ENCODE measurements around the gene SYT6.

Gene SYT6

GRCh38 chr1:114104949-114105348 lies 48.7 kb downstream of the SYT6 start:
- TF ChIP-seq, protein P1, sequence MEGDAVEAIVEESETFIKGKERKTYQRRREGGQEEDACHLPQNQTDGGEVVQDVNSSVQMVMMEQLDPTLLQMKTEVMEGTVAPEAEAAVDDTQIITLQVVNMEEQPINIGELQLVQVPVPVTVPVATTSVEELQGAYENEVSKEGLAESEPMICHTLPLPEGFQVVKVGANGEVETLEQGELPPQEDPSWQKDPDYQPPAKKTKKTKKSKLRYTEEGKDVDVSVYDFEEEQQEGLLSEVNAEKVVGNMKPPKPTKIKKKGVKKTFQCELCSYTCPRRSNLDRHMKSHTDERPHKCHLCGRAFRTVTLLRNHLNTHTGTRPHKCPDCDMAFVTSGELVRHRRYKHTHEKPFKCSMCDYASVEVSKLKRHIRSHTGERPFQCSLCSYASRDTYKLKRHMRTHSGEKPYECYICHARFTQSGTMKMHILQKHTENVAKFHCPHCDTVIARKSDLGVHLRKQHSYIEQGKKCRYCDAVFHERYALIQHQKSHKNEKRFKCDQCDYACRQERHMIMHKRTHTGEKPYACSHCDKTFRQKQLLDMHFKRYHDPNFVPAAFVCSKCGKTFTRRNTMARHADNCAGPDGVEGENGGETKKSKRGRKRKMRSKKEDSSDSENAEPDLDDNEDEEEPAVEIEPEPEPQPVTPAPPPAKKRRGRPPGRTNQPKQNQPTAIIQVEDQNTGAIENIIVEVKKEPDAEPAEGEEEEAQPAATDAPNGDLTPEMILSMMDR (conservative IDR thresholded peaks at IDR 0.05; ENCODE audit: low read depth, low read length), result no peak
- H3K4me3 ChIP-seq (ENCODE audit: low read depth, low read length), result no peak overlapping the region

GRCh38 chr1:114103992-114104391 lies 49.7 kb downstream of the SYT6 start:
- no peak for DNase-seq (ENCODE audit: low read depth)
- TF ChIP-seq, protein P1 (conservative IDR thresholded peaks at IDR 0.05; ENCODE audit: low read depth, low read length), result no peak
- H3K4me3 ChIP-seq (ENCODE audit: low read depth, low read length), result no peak overlapping the region

More at GRCh38 chr1:114104949-114105348, 48.7 kb downstream of the SYT6 start:
- DNase-seq (ENCODE audit: low read depth), result no peak

- TF ChIP-seq, protein P1 (conservative IDR thresholded peaks at IDR 0.05; ENCODE audit: low read depth, low read length), result no peak
- DNase-seq (ENCODE audit: low read depth), result no peak
- no peak overlapping the region for H3K4me3 ChIP-seq (ENCODE audit: low read depth, low read length)
Measured at GRCh38 chr1:114102136-114102535, 51.5 kb downstream of the SYT6 start.

DNA sequence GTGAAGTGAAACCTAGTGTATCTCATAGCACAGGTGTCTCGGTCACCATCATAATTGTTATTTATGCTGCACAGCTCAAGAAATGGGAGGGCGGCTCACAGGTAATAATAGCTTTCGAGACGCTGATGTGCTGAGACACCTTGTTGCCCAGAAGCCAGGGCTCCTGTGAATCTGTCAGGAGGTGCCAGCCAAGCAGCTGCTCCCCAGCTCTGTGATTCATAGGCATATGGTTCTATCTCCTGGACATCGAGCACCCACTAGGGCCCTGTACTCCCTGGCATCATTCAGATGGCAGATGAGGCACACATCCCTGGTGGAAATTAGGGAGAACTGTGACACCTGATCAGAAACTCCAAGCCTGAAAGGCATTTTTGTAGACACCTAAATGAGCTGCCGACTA lies 53.5 kb downstream of the SYT6 start:
- TF ChIP-seq, protein P1 (conservative IDR thresholded peaks at IDR 0.05; ENCODE audit: low read depth, low read length), result no peak

GRCh38 chr1:114099268-114099667 lies 54.4 kb downstream of the SYT6 start:
- H3K4me3 ChIP-seq (ENCODE audit: low read depth, low read length), result no peak overlapping the region
- no peak for DNase-seq (ENCODE audit: low read depth)
- TF ChIP-seq, protein P1 (conservative IDR thresholded peaks at IDR 0.05; ENCODE audit: low read depth, low read length), result no peak

More for the DNA sequence above, 53.5 kb downstream of the SYT6 start:
- no peak overlapping the region for H3K4me3 ChIP-seq (ENCODE audit: low read depth, low read length)
- DNase-seq (ENCODE audit: low read depth), result no peak

- DNase-seq (ENCODE audit: low read depth), result no peak
- H3K4me3 ChIP-seq (ENCODE audit: low read depth, low read length), result no peak overlapping the region
- TF ChIP-seq, protein P1 (conservative IDR thresholded peaks at IDR 0.05; ENCODE audit: low read depth, low read length), result no peak
Measured at GRCh38 chr1:114097109-114097508, 56.6 kb downstream of the SYT6 start.

DNA sequence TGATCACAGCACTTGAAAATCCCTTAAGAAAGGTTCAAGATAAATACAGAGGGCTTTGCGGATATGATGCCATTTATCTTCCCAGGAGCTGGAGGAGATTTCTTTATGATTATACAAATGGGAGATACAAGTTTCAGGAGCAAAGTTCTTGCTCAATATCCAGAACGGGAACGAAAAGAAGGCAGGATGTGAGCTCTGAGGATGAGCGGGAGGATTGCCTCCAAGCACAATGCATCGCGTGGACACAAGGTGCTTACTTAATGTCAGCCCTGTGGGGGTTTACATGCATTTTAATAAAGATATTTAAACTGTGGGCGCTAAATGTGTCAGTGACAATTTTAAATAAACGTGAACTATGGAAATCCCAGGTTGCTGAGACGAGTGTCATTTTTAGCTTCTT lies 59.0 kb downstream of the SYT6 start:
- TF ChIP-seq, protein P1 (conservative IDR thresholded peaks at IDR 0.05; ENCODE audit: low read depth, low read length), result no peak
- no peak for DNase-seq (ENCODE audit: low read depth)
- H3K4me3 ChIP-seq (ENCODE audit: low read depth, low read length), result no peak overlapping the region
